Stomach smooth muscle (tissue), 2 donors: ENCODE data around the gene PDHB.

ENCODE experiments used
- H3K27ac ChIP-seq: one replicate; pipeline ENCODE4 v1.7.0; 2013; ENCODE audit warnings: mild to moderate bottlenecking, low read length, inconsistent platforms
- H3K27me3 ChIP-seq, 2 donors: one replicate each; pipeline ENCODE4 v1.7.0; 2013; ENCODE audit warnings: low read length in 2 of 2; ENCODE audit not compliant: insufficient read depth in 2 of 2, control insufficient read depth in 1 of 2
- H3K36me3 ChIP-seq, 2 donors: one replicate each; pipeline ENCODE4 v1.7.0; 2013; ENCODE audit warnings: low read length in 2 of 2; ENCODE audit not compliant: control insufficient read depth in 2 of 2, insufficient read depth in 2 of 2
- H3K4me1 ChIP-seq: one replicate; pipeline ENCODE4 v1.7.0; 2013; ENCODE audit warnings: low read length; ENCODE audit not compliant: control insufficient read depth, insufficient read depth
- H3K4me3 ChIP-seq, 2 donors: one replicate each; pipeline ENCODE4 v1.7.0; 2013; ENCODE audit warnings: low read length in 2 of 2
- H3K9ac ChIP-seq, 2 donors: one replicate each; pipeline ENCODE4 v1.7.0; 2013; ENCODE audit warnings: low read length in 2 of 2, mild to moderate bottlenecking in 1 of 2
- H3K9me3 ChIP-seq, 2 donors: one replicate each; pipeline ENCODE4 v1.7.0; 2013; ENCODE audit warnings: low read length in 2 of 2; ENCODE audit not compliant: control insufficient read depth in 2 of 2
- donor health status: healthy.
- donor health status: Pancreatic carcinoma.

PDHB gene

GRCh38 chr3:58434990-58435389 is 1.4 kb upstream of the PDHB start:
- no peaks in the 10 kb centered on the region for H3K9me3 ChIP-seq
- H3K4me1 ChIP-seq, result peaks cover 22% of the 10 kb centered on the region
- H3K27me3 ChIP-seq, result no peaks in the 10 kb centered on the region
- H3K9ac ChIP-seq, result no peak overlapping the region
- peaks cover 14 to 16% of the 10 kb centered on the region in 2 donors for H3K36me3 ChIP-seq
- H3K4me3 ChIP-seq, result no peak overlapping the region
- peak overlapping the region; percentile 24 for H3K27ac ChIP-seq

- Histone ChIP-seq H3K27ac (peak overlapping the region; percentile 66), H3K27me3 (no peaks in the 10 kb centered on the region), H3K4me1 (peaks cover 22% of the 10 kb centered on the region), H3K9me3 (no peaks in the 10 kb centered on the region), H3K36me3 (peaks cover 19 to 21% of the 10 kb centered on the region in 2 donors), H3K4me3 (peak overlapping the region in 1 of 2 donors; percentile 93), H3K9ac (no peak overlapping the region)
Observed at GRCh38 chr3:58434511-58434910, 879 bp upstream of the PDHB start.

GRCh38 chr3:58434168-58434504 is 504 bp upstream of the PDHB start:
- peak overlapping the region; percentile 48 to 93 for H3K4me3 ChIP-seq
- peaks cover 22% of the 10 kb centered on the region for H3K4me1 ChIP-seq
- no peaks in the 10 kb centered on the region for H3K27me3 ChIP-seq
- peaks cover 23 to 24% of the 10 kb centered on the region in 2 donors for H3K36me3 ChIP-seq
- H3K27ac ChIP-seq, result peak overlapping the region; percentile 66
- no peaks in the 10 kb centered on the region for H3K9me3 ChIP-seq
- H3K9ac ChIP-seq, result peak overlapping the region; percentile 14 to 43

- H3K27ac ChIP-seq, result peak overlapping the region; percentile 85
- H3K36me3 ChIP-seq, result peaks cover 31 to 36% of the 10 kb centered on the region in 2 donors
Observed at GRCh38 chr3:58432905-58433304, 727 bp downstream of the PDHB start.

GRCh38 chr3:58429657-58430056 is 4.0 kb downstream of the PDHB start:
- H3K36me3 ChIP-seq, result peaks cover 46 to 54% of the 10 kb centered on the region in 2 donors
- peaks cover 14% of the 10 kb centered on the region for H3K4me1 ChIP-seq
- no peaks in the 10 kb centered on the region for H3K9me3 ChIP-seq
- no peaks in the 10 kb centered on the region for H3K27me3 ChIP-seq
- H3K27ac ChIP-seq, result no peak overlapping the region
- H3K4me3 ChIP-seq, result no peak overlapping the region
- peak overlapping the region in 1 of 2 donors; percentile 7 for H3K9ac ChIP-seq

More at GRCh38 chr3:58432905-58433304, 727 bp downstream of the PDHB start:
- H3K9me3 ChIP-seq, result no peaks in the 10 kb centered on the region
- H3K4me3 ChIP-seq, result peak overlapping the region; percentile 92 to 93
- no peaks in the 10 kb centered on the region for H3K27me3 ChIP-seq
- peak overlapping the region; percentile 78 to 91 for H3K9ac ChIP-seq
- peaks cover 22% of the 10 kb centered on the region for H3K4me1 ChIP-seq

- H3K36me3 ChIP-seq, result peaks cover 60 to 69% of the 10 kb centered on the region in 2 donors
- H3K9ac ChIP-seq, result no peak overlapping the region
- H3K4me1 ChIP-seq, result peaks cover 7% of the 10 kb centered on the region
- H3K27ac ChIP-seq, result no peak overlapping the region
- H3K9me3 ChIP-seq, result no peaks in the 10 kb centered on the region
- no peak overlapping the region for H3K4me3 ChIP-seq
- no peaks in the 10 kb centered on the region for H3K27me3 ChIP-seq
Observed at GRCh38 chr3:58427661-58428361, 5.8 kb downstream of the PDHB start.

GRCh38 chr3:58425782-58426181 is 7.8 kb downstream of the PDHB start:
- Histone ChIP-seq H3K9ac (no peak overlapping the region), H3K27ac (no peak overlapping the region), H3K36me3 (peaks cover 63 to 70% of the 10 kb centered on the region in 2 donors), H3K9me3 (no peaks in the 10 kb centered on the region), H3K27me3 (no peaks in the 10 kb centered on the region), H3K4me1 (peaks cover 2% of the 10 kb centered on the region), H3K4me3 (no peak overlapping the region)

- H3K36me3 ChIP-seq, result peaks cover 52 to 60% of the 10 kb centered on the region in 2 donors
- H3K9ac ChIP-seq, result peak overlapping the region in 1 of 2 donors; percentile 10
Observed at GRCh38 chr3:58424613-58425012, 9.0 kb downstream of the PDHB start.

GRCh38 chr3:58422756-58423325 is 10.8 kb downstream of the PDHB start:
- peaks cover 38 to 43% of the 10 kb centered on the region in 2 donors for H3K36me3 ChIP-seq
- H3K4me1 ChIP-seq, result peaks cover 2% of the 10 kb centered on the region
- no peak overlapping the region for H3K27ac ChIP-seq
- no peak overlapping the region for H3K9ac ChIP-seq
- H3K27me3 ChIP-seq, result no peaks in the 10 kb centered on the region
- H3K9me3 ChIP-seq, result no peaks in the 10 kb centered on the region
- H3K4me3 ChIP-seq, result no peak overlapping the region

More at GRCh38 chr3:58424613-58425012, 9.0 kb downstream of the PDHB start:
- no peaks in the 10 kb centered on the region for H3K9me3 ChIP-seq
- H3K4me3 ChIP-seq, result no peak overlapping the region
- no peak overlapping the region for H3K27ac ChIP-seq
- no peaks in the 10 kb centered on the region for H3K27me3 ChIP-seq
- peaks cover 2% of the 10 kb centered on the region for H3K4me1 ChIP-seq

GRCh38 chr3:58421004-58421403 is 12.6 kb downstream of the PDHB start:
- Histone ChIP-seq H3K4me3 (no peak overlapping the region), H3K36me3 (peaks cover 29 to 36% of the 10 kb centered on the region in 2 donors), H3K27ac (no peak overlapping the region), H3K9me3 (no peaks in the 10 kb centered on the region), H3K9ac (no peak overlapping the region), H3K27me3 (no peaks in the 10 kb centered on the region), H3K4me1 (peaks cover 2% of the 10 kb centered on the region)
